ENCODE data around the gene MTHFD1L. TPM values are rescaled to one million over a fixed set of nuclear protein-coding genes. Genes with fewer than 3 reads are reported as not detected.

Gene MTHFD1L
- total and polyA plus RNA-seq, 9 of the 15 experiments (the other 6 are each of a cell fraction or from before 2014, with no cell fraction given), result 20.9 to 128 (median 61.0) TPM

GRCh38 chr6:151067684-151068596 lies 202.4 kb downstream of the MTHFD1L start:
- FAIRE-seq (peak; percentile 60), ATAC-seq (no peak), DNase-seq (ENCODE audit: extremely low read depth in 1 of 4, low spot score in 3 of 4) (no peak)
- Histone ChIP-seq H3K9ac (ENCODE audit: insufficient read depth in 1 of 2, low read depth in 2 of 2, low read length in 2 of 2) (no peak overlapping the region), H3K27me3 (ENCODE audit: control insufficient read depth in 2 of 2, insufficient read depth in 2 of 2, low read length in 2 of 2) (no peaks in the 10 kb centered on the region), H3K9me3 (replicated peaks; ENCODE audit: control insufficient read depth, insufficient read depth, low read depth, low read length) (no peaks in the 10 kb centered on the region), H3K79me2 (ENCODE audit: control insufficient read depth, insufficient read depth, low read length) (no peaks in the 10 kb centered on the region), H3K36me3 (ENCODE audit: control insufficient read depth, insufficient read depth, low read length) (peaks cover 3% of the 10 kb centered on the region; the same call in 1 of the 3 replicates), H3K4me1 (replicated peaks in 1 of 2; ENCODE audit: control insufficient read depth in 2 of 2, insufficient read depth in 2 of 2, low read length in 2 of 2) (no peaks in the 10 kb centered on the region), H3K4me2 (ENCODE audit: insufficient read depth, low read length) (no peak overlapping the region), H4K20me1 (replicated peaks; ENCODE audit: control insufficient read depth, insufficient read depth, low read length) (no peaks in the 10 kb centered on the region), H3K9me1 (ENCODE audit: control insufficient read depth, insufficient read depth, low read length) (no peaks in the 10 kb centered on the region), H3K27ac (ENCODE audit: extremely low read depth, low read depth, low read length) (no peak overlapping the region), H2AFZ (ENCODE audit: low read depth, low read length) (no peak overlapping the region), H3K4me3 (no peak overlapping the region)
- CTCF ChIA-PET (ENCODE audit: low intra/inter-chr PET ratio), result no interaction called here
- POLR2A ChIA-PET, result interaction anchor here (0.8 to 1.7 kb wide), 5 partner anchors 11 to 357 kb away, joined by 3 to 5 read pairs (median 3); no protein-coding TSS in a partner anchor
- BruUV-seq (replicated peaks), result no TSS peak
- intact Hi-C loops (cut with micrococcal nuclease), result no loop called here
- 86% methylated on average over 14 of the region's 14 CpGs for WGBS (ENCODE audit: insufficient coverage, low coverage, missing lambda C conversion rate)
- in situ Hi-C loops (cut with MboI), result no loop called here
- TF ChIP-seq MTA2 (IDR thresholded peaks at IDR 0.05; ENCODE audit: low read depth) (no peak), THAP7 (CRISPR knock-in tag; IDR thresholded peaks at IDR 0.05) (no peak), CGGBP1 (CRISPR knock-in tag; IDR thresholded peaks at IDR 0.05) (no peak)

All from K562 (cell line).